Astrocyte of the spinal cord (primary cell): Measurements from ENCODE around the gene SLC1A1.

Experiments used
- DNase-seq: peaks from one replicate; pipeline ENCODE4 v3.0.0; 2011; ENCODE audit warnings: low read depth, low spot score
- H3K4me3 ChIP-seq: 2 replicates; pipeline ENCODE4 v1.5.1; 2011; ENCODE audit warnings: low read depth, mild to moderate bottlenecking, low read length, moderate library complexity
- in situ Hi-C: cut with HindIII; loops from 2 replicates; pipeline ENCODE4 v1.10.0; 2017; ENCODE audit warnings: low sequenced_read_pairs
- TF ChIP-seq, protein P1 (sequence below): IDR thresholded peaks from 2 replicates; pipeline ENCODE4 v1.5.1; 2012; ENCODE audit warnings: low read depth, mild to moderate bottlenecking, low read length, inconsistent platforms

Gene SLC1A1

GRCh38 chr9:4548811-4549725 is 58.8 kb downstream of the SLC1A1 start:
- H3K4me3 ChIP-seq: no peak overlapping the region
- DNase-seq: no peak
- in situ Hi-C loops: no loop called here
- TF ChIP-seq, protein P1, sequence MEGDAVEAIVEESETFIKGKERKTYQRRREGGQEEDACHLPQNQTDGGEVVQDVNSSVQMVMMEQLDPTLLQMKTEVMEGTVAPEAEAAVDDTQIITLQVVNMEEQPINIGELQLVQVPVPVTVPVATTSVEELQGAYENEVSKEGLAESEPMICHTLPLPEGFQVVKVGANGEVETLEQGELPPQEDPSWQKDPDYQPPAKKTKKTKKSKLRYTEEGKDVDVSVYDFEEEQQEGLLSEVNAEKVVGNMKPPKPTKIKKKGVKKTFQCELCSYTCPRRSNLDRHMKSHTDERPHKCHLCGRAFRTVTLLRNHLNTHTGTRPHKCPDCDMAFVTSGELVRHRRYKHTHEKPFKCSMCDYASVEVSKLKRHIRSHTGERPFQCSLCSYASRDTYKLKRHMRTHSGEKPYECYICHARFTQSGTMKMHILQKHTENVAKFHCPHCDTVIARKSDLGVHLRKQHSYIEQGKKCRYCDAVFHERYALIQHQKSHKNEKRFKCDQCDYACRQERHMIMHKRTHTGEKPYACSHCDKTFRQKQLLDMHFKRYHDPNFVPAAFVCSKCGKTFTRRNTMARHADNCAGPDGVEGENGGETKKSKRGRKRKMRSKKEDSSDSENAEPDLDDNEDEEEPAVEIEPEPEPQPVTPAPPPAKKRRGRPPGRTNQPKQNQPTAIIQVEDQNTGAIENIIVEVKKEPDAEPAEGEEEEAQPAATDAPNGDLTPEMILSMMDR: peak; percentile 29

GRCh38 chr9:4549751-4550295 is 59.6 kb downstream of the SLC1A1 start:
- in situ Hi-C loops: no loop called here
- no peak for DNase-seq
- no peak overlapping the region for H3K4me3 ChIP-seq
- TF ChIP-seq, protein P1: no peak

GRCh38 chr9:4550777-4551484 is 60.7 kb downstream of the SLC1A1 start:
- peak; percentile 23 for DNase-seq
- no peak overlapping the region for H3K4me3 ChIP-seq
- TF ChIP-seq, protein P1: no peak
- in situ Hi-C loops: no loop called here

GRCh38 chr9:4553951-4554381 is 63.7 kb downstream of the SLC1A1 start:
- peak; percentile 25 for DNase-seq

DNA sequence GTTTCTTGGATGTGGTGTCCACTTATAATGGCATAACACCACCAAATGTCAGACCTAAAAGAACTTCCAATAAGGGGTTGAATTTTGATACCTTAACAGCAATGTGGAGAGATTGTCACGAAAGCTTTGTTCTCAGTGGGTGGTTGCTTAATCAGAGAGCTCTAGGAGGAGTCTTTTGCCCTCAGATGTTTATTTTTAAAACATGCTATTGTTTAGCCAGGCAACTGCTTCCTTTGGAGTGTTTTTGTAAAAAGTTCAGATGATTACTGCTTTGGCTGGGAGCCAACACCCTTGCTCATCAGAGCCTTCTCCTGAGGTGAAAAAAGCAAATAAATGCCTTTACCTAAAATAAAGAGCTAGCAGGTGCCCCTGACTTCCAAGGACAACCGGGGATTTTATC is 65.0 kb downstream of the SLC1A1 start:
- peak; percentile 46 for DNase-seq
- no peak overlapping the region for H3K4me3 ChIP-seq
- in situ Hi-C loops: no loop called here
- TF ChIP-seq, protein P1: no peak

More at GRCh38 chr9:4553951-4554381, 63.7 kb downstream of the SLC1A1 start:
- TF ChIP-seq, protein P1: no peak
- in situ Hi-C loops: no loop called here
- no peak overlapping the region for H3K4me3 ChIP-seq

GRCh38 chr9:4558371-4558998 is 68.2 kb downstream of the SLC1A1 start:
- TF ChIP-seq, protein P1: no peak
- in situ Hi-C loops: no loop called here
- H3K4me3 ChIP-seq: no peak overlapping the region
- no peak for DNase-seq
